GM13977 (cell line): ENCODE measurements around the gene UBD.

Experiments
- DNase-seq: peaks from one replicate; pipeline ENCODE4 v3.0.0; 2012; ENCODE audit warnings: low spot score
- in situ Hi-C: fragments of 300-500 bp; cut with MboI; formaldehyde crosslinking; loops from one replicate; pipeline ENCODE4 v1.12.0; 2022; ENCODE audit warnings: low sequenced_read_pairs, low pct_unique_long_range_greater_than_20kb, mixed read lengths, inconsistent platforms; ENCODE audit not compliant: unreplicated experiment
- TF ChIP-seq, protein P1 (sequence below): IDR thresholded peaks from 2 replicates; pipeline ENCODE4 v1.5.1; 2012; ENCODE audit warnings: mild to moderate bottlenecking, control low read depth; ENCODE audit not compliant: insufficient read depth; ENCODE audit errors: extremely low read depth, missing control alignments

The UBD gene

DNA sequence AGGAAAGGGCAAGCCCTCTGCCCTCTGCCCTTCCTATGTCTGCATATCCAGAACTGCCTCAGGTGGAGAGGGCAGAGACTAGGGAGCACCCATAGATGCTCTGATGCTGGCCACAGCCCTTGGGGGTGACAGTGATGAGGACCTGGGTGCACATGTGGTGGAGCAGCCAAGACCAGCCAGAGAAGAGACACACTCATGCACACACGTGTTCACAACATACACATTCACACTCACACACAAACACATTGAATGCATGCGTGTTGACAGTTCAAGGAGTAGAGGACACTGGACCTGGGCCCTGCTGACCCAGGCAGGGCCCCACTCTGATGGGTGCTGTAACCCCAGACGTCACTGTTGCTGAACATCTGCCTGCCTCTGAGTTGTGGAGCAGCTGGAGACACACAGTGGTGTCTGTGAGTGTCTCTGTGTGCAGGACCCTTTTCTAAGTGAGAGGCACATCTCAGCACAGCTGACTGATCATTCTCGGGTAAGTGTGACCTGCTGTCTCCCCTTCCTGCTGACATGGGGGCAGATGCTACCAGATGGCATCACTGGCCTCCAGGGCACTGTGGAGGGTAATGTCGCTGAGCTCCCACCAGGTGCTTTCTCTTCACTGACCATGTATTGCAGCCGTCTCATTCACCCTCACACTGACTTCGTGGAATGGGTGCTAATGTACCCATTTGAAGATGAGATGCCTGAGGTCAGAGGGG lies 41.6 kb downstream of the UBD start:
- in situ Hi-C loops, result no loop called here
- no peak for DNase-seq
- TF ChIP-seq, protein P1, sequence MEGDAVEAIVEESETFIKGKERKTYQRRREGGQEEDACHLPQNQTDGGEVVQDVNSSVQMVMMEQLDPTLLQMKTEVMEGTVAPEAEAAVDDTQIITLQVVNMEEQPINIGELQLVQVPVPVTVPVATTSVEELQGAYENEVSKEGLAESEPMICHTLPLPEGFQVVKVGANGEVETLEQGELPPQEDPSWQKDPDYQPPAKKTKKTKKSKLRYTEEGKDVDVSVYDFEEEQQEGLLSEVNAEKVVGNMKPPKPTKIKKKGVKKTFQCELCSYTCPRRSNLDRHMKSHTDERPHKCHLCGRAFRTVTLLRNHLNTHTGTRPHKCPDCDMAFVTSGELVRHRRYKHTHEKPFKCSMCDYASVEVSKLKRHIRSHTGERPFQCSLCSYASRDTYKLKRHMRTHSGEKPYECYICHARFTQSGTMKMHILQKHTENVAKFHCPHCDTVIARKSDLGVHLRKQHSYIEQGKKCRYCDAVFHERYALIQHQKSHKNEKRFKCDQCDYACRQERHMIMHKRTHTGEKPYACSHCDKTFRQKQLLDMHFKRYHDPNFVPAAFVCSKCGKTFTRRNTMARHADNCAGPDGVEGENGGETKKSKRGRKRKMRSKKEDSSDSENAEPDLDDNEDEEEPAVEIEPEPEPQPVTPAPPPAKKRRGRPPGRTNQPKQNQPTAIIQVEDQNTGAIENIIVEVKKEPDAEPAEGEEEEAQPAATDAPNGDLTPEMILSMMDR, result no peak

DNA sequence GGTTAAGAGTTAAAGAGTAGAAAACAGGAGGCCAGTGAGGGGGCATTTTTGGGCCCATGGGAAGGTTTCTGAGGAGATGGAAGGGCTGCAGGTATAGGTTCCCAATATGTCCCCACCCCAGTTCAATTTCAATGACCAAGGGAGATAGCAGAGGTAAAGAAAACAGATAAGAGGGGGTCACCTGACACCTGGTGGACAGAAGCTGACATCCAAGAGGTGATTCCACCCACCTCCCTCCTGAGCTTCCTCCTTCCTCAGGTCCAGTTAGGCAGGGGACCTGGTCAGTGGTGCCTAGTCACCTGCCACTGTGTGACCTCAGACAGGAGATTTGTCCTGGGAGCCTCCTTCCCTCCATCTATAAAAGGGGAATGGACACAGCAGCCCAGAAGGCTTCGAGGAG lies 42.3 kb downstream of the UBD start:
- DNase-seq, result no peak
- TF ChIP-seq, protein P1, result no peak
- in situ Hi-C loops, result no loop called here

DNA sequence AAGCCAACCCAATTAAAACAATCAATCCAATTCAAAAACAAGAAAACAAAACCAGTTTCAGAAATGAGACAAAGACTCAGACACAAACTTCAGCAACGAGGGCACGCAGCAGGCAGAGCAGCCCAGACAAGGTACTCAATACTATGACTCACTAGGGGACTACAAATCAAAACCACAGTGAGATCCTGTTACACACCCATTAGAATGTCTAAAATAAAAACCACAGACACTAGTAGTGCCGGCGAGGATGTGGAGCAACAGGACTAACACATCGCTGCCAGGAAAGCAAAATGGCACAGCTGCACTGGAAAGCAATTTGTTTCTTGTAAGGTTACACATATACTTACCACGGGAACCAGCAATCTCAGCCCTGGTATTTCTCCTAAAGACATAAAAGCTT lies 43.4 kb downstream of the UBD start:
- DNase-seq, result no peak
- TF ChIP-seq, protein P1, result no peak
- in situ Hi-C loops, result no loop called here

DNA sequence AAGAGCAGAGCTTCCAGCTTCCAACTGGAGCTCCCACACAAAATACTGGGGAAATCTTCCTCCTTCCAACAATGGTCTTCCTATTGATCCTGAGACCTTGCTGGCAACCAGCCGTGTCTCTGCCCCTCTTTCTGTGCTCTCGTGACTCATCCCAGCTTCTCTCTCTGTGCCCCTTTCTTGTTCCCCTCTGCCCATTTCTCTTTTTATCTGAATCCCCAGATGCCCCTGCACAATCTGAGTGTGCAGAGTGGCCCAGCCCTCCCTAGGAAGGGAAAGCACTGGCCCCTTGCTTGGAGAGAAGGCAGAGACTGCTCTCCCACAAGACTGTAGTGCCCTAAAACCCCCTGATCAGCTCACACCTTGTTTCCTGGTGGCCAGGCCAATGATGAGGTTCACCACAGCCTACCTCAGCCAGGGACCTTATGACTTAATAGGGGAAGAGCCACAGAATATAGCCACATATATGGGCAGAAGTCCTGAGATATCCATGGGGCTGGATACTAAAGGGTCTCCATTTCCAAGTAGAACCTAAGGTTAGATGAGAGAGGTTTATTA lies 48.7 kb downstream of the UBD start:
- in situ Hi-C loops, result no loop called here
- TF ChIP-seq, protein P1, result no peak
- no peak for DNase-seq

DNA sequence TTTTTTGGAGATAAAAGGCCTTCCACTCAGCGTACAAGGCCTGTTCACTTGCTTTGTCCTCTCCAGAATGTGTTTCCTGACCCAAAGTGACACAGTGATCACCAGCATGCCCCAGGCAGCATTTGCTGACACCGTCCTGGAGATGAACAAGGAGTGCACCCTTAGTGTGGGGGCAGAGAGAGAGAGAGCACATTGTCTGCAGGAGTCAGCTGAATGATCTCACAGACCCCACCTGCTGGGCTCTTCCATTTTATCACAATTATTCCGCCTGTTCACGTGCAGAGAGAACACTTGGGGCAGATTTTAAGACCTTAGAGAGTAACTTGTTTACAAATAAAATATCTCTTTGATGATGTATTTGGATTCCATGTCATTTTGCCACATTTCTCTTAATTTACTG lies 49.3 kb downstream of the UBD start:
- no peak for DNase-seq
- TF ChIP-seq, protein P1, result no peak
- in situ Hi-C loops, result no loop called here

DNA sequence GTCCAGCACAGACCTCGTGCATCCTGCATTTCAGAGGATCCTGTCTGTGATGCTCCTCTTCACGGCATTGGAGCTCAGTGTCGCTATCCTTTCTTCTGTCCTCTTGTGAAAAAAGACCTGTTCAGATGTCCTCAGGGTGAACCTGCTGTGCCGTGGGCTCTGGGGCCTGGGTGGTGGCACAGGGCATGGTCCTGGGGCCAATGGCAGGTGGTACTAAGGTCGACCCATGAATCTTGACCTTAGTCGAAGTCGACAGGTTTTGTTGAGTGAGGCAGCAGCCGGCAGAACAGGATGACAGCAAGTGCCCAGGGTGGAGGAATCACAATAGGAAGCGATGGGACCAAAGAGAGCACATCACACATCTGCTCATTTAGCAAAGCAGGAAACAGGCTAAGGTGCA lies 49.8 kb downstream of the UBD start:
- DNase-seq, result no peak
- in situ Hi-C loops, result no loop called here
- TF ChIP-seq, protein P1, result no peak
